AG04450 (cell line): ENCODE measurements around the gene SLC52A3. TPM values are rescaled to one million over a fixed set of nuclear protein-coding genes. Genes with fewer than 3 reads are reported as not detected.

Experiments used
- CTCF ChIA-PET: fragments of 300-600, 350-600 bp; formaldehyde crosslinking; extraction: SDS; loops from one replicate; lab custom pipeline; 2022; ENCODE audit warnings: antibody characterized with exemption, inconsistent platforms; lab: Charles Lee
- POLR2A ChIA-PET: fragments of 350-600 bp; formaldehyde crosslinking; extraction: SDS; loops from one replicate; lab custom pipeline; 2021; ENCODE audit warnings: antibody characterized with exemption, inconsistent platforms; lab: Yijun Ruan, JAX
- DNase-seq: peaks from one replicate; pipeline ENCODE4 v3.0.0-alpha.2; 2011; ENCODE audit warnings: low read depth, low spot score
- H3K27ac ChIP-seq: one replicate; pipeline ENCODE4 v1.5.1; 2012; ENCODE audit warnings: low read depth, low read length, control low read depth
- H3K27me3 ChIP-seq: one replicate; pipeline ENCODE4 v1.6.0; 2012; ENCODE audit warnings: low read length; ENCODE audit not compliant: control insufficient read depth, insufficient read depth
- H3K4me3 ChIP-seq: 2 replicates; pipeline ENCODE4 v1.5.1; 2011; ENCODE audit warnings: mild to moderate bottlenecking, low read depth, low read length, control low read depth
- H3K9me3 ChIP-seq: 2 replicates; pipeline ENCODE4 v1.5.1; 2012; ENCODE audit warnings: low read length; ENCODE audit not compliant: control insufficient read depth, insufficient read depth
- polyA plus RNA-seq: library from polyadenylated mRNA; depleted of rRNA; stranded (reverse); fragments of >200 nt; gene quantifications from 2 replicates; pipeline ENCODE4 v1.2.3, GENCODE V29; 2011
- TF ChIP-seq, protein P1 (sequence below): IDR thresholded peaks from 2 replicates; pipeline ENCODE4 v1.5.1; 2011; ENCODE audit warnings: low read depth, low read length, control low read depth, inconsistent platforms

SLC52A3 gene
- polyA plus RNA-seq, 1 experiment = not detected

DNA sequence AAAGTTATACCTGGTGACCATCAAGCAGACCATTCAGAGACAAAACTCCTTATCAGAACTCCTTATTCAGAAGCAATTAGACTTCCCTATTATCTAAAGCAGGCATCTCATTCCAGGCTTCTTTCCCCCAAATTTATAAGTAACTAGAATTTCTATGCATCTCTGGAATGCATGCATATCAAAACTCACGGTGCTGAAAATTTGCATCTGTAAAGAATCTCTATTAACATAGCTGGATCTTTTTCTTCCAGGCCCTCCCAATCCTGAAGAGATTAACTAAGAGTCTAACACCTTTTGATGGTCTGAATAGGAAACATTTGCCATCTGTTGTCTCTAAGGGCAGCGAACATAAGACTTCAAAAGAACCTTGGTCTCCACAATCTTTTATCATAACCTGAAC, 22.8 kb upstream of the SLC52A3 start:
- TF ChIP-seq, protein P1, sequence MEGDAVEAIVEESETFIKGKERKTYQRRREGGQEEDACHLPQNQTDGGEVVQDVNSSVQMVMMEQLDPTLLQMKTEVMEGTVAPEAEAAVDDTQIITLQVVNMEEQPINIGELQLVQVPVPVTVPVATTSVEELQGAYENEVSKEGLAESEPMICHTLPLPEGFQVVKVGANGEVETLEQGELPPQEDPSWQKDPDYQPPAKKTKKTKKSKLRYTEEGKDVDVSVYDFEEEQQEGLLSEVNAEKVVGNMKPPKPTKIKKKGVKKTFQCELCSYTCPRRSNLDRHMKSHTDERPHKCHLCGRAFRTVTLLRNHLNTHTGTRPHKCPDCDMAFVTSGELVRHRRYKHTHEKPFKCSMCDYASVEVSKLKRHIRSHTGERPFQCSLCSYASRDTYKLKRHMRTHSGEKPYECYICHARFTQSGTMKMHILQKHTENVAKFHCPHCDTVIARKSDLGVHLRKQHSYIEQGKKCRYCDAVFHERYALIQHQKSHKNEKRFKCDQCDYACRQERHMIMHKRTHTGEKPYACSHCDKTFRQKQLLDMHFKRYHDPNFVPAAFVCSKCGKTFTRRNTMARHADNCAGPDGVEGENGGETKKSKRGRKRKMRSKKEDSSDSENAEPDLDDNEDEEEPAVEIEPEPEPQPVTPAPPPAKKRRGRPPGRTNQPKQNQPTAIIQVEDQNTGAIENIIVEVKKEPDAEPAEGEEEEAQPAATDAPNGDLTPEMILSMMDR = no peak
- ChIA-PET POLR2A (no interaction called here), CTCF (no interaction called here)
- no peak overlapping the region for H3K4me3 ChIP-seq
- DNase-seq = no peak
- no peak overlapping the region for H3K27ac ChIP-seq
- peaks cover 3% of the 10 kb centered on the region; the same call in 1 of the 2 replicates for H3K9me3 ChIP-seq
- no peaks in the 10 kb centered on the region for H3K27me3 ChIP-seq

DNA sequence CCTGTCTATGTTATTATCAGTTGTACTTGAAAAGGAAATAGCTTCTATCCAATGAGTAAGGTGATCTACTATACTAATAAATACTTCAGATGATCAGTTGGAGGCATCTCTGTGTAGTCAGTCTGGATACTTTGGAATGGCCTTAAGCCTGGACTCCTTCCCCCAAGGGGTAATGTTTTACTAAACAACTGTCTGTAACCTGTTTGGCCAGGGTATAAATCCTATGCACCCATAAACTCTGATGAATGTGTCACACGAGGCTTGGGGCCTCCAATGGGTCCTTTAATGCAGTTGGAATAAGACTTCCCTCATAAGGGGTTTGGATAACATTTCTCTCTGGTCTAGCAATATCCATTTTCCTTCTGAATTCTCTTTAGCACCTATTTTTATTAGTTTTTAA, 19.5 kb upstream of the SLC52A3 start:
- Histone ChIP-seq H3K27ac (no peak overlapping the region), H3K9me3 (peaks cover 3% of the 10 kb centered on the region; the same call in 1 of the 2 replicates), H3K4me3 (no peak overlapping the region), H3K27me3 (peaks cover 3% of the 10 kb centered on the region)
- TF ChIP-seq, protein P1 = no peak
- POLR2A ChIA-PET = no interaction called here
- no peak for DNase-seq
- CTCF ChIA-PET = no interaction called here

DNA sequence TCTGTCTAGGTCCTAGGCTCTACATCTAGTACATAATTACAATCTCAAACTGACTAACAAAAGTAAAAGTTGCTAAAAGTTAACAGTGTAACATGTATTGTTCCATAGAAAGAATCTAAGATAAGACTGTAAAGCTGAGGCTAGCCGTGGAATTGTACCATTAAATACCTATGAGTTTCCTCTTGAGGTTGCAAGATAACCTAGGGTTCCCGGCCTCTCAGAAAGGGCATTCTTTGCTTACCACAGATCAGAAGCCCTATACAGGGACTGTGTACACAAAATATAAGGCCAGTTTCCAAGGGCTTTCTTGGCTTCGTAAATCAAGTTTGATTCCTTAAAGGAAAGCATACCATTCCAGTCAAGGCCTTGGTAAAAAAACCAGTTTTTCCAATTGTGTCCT, 11.5 kb upstream of the SLC52A3 start:
- H3K9me3 ChIP-seq = no peaks in the 10 kb centered on the region
- TF ChIP-seq, protein P1 = no peak
- DNase-seq = no peak
- POLR2A ChIA-PET = no interaction called here
- H3K4me3 ChIP-seq = no peak overlapping the region
- H3K27ac ChIP-seq = no peak overlapping the region
- CTCF ChIA-PET = no interaction called here
- no peaks in the 10 kb centered on the region for H3K27me3 ChIP-seq

DNA sequence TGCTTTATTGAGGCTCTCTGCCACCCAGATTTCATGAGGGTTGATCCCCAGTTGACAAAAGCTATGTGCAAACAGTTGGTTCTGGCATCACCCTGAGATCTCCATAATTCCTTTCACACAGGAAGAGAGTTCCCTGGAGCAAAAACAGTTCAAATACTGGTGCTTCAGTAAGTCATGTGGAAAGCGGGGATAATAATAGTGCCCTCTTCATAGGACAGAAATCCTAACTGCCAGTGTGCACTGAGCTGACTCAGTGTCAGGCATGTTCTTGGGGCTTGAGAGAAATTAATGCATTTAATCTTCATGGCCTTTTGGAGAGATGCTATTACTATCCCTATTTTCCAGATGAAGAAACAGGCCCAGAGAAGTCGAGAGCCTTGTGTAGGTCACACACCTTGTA, 7.9 kb upstream of the SLC52A3 start:
- Histone ChIP-seq H3K9me3 (no peaks in the 10 kb centered on the region), H3K27me3 (peaks cover 4% of the 10 kb centered on the region), H3K4me3 (no peak overlapping the region), H3K27ac (no peak overlapping the region)
- DNase-seq = no peak
- ChIA-PET CTCF (no interaction called here), POLR2A (no interaction called here)
- TF ChIP-seq, protein P1 = no peak

DNA sequence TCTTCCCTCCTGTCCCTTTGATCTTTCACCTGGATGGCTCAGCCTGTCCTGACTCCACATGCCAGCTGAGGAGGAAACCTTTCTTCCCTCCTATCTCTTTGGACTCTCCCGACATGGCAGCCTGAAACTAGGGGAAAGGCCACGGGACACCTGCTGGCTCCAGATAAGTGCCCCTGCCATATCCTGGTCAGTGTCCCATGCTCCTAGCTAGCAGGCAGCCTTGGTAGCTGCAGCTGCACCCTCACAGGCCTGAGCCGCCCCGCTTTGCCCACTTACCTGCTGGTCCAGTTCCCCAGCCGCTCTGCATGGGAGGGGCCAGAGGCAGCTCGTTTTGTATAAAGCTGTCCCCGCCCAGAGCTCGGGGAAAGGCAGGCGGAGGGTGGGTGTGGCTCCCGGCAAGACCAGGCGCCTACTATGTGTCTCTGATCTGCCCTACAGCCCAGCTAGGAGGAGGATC, 7.4 kb upstream of the SLC52A3 start:
- CTCF ChIA-PET = no interaction called here
- DNase-seq = no peak
- Histone ChIP-seq H3K27ac (no peak overlapping the region), H3K27me3 (peaks cover 4% of the 10 kb centered on the region), H3K4me3 (no peak overlapping the region), H3K9me3 (no peaks in the 10 kb centered on the region)
- TF ChIP-seq, protein P1 = no peak
- POLR2A ChIA-PET = no interaction called here
